ENCODE data around the gene TAS2R3.
"Not testable (repeated sequence)": the region's sequence is repeated elsewhere in the genome, so short reads cannot be mapped to it uniquely, and the experiment has no call there.

Gene TAS2R3

DNA sequence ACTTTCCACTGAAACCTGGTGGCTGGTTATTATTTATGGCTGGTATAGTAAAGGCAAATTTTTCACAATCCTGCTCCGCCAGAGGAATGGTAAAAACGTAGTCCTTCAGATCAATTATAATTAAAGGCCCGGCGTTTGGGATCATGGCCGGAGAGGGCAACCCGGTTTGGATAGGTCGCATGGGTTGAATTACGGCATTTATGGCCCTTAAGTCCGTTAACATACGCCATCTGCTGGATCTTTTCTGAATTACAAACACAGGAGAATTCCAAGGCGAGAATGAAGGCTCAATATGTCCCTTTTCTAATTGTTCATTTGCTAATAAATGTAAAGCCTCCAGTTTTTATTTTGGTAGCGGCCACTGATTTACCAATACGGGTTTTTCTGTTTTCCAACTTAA is 11.3 kb upstream of the TAS2R3 start:
- Histone ChIP-seq H3K36me3 (ENCODE audit: control insufficient read depth in 1 of 2, insufficient read depth in 2 of 2, low read depth in 1 of 2, low read length in 2 of 2) (peaks cover 40 to 95% of the 10 kb centered on the region in 2 experiments), H2BK15ac (ENCODE audit: low read depth, poor library complexity, severe bottlenecking) (no peak overlapping the region), H3K9me3 (ENCODE audit: control insufficient read depth, low read length) (peaks cover 34% of the 10 kb centered on the region), H4K91ac (ENCODE audit: low read length) (no peak overlapping the region), H4K8ac (ENCODE audit: low read length) (no peak overlapping the region), H3K27me3 (ENCODE audit: control insufficient read depth in 1 of 2, insufficient read depth in 1 of 2, low read length in 2 of 2) (no peaks in the 10 kb centered on the region), H3K4me3 (ENCODE audit: insufficient read depth in 1 of 2, low read depth in 1 of 2, low read length in 2 of 2) (no peak overlapping the region), H2AK5ac (ENCODE audit: low read length, severe bottlenecking) (no peak overlapping the region), H3K18ac (ENCODE audit: low read depth in 1 of 2, low read length in 2 of 2) (no peak overlapping the region), H2BK120ac (ENCODE audit: low read depth, low read length) (no peak overlapping the region), H3K4me2 (ENCODE audit: low read length, poor library complexity, severe bottlenecking) (no peak overlapping the region), H2BK12ac (ENCODE audit: low read length in 2 of 2) (no peak overlapping the region), H2AFZ (ENCODE audit: low read depth, low read length) (no peak overlapping the region), H2BK5ac (ENCODE audit: low read depth, low read length, poor library complexity, severe bottlenecking) (no peak overlapping the region), H3K79me1 (replicated peaks; ENCODE audit: low read length, poor library complexity, severe bottlenecking) (peaks cover 32% of the 10 kb centered on the region), H3K4me1 (ENCODE audit: control insufficient read depth, insufficient read depth, low read depth, low read length) (no peaks in the 10 kb centered on the region), H3K4ac (ENCODE audit: low read depth in 1 of 2, low read length in 2 of 2) (no peak overlapping the region), H3K14ac (ENCODE audit: low read length in 2 of 2) (no peak overlapping the region), H3K23ac (ENCODE audit: low read length in 2 of 2) (no peak overlapping the region), H3K27ac (ENCODE audit: low read length, poor library complexity, severe bottlenecking) (no peak overlapping the region), H3K9ac (ENCODE audit: low read length) (no peak overlapping the region)
- WGBS: over 99% methylated on average over 12 of the region's 13 CpGs
- peak; percentile 2 for DNase-seq

DNA sequence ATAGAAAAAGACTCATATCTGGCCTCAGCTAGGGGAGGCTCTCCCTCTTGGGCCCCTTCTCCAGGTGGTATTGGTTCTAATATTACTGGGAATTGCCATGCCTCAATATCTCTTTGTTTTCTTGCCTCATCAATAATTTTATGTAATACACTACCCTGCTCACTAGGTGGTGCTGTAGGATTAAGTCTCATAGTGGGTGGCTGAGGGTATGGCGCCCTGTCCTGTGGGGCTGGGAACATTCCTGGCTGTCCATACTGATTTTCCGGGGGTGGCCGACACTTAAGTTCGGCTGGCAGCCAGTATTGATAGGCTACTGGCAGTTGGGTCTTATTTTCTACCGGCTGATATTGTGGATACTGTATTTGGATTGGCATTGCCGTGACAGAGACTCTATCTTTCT is 9.0 kb upstream of the TAS2R3 start:
- Histone ChIP-seq H2BK12ac (ENCODE audit: low read length in 2 of 2) (no peak overlapping the region), H3K4me1 (ENCODE audit: control insufficient read depth, insufficient read depth, low read depth, low read length) (no peaks in the 10 kb centered on the region), H2BK5ac (ENCODE audit: low read depth, low read length, poor library complexity, severe bottlenecking) (no peak overlapping the region), H3K4me2 (ENCODE audit: low read length, poor library complexity, severe bottlenecking) (no peak overlapping the region), H3K27ac (ENCODE audit: low read length, poor library complexity, severe bottlenecking) (no peak overlapping the region), H3K23ac (ENCODE audit: low read length in 2 of 2) (no peak overlapping the region), H4K91ac (ENCODE audit: low read length) (no peak overlapping the region), H4K8ac (ENCODE audit: low read length) (no peak overlapping the region), H3K18ac (ENCODE audit: low read depth in 1 of 2, low read length in 2 of 2) (no peak overlapping the region), H3K4me3 (ENCODE audit: insufficient read depth in 1 of 2, low read depth in 1 of 2, low read length in 2 of 2) (no peak overlapping the region), H3K9ac (ENCODE audit: low read length) (no peak overlapping the region), H3K9me3 (ENCODE audit: control insufficient read depth, low read length) (peaks cover 32% of the 10 kb centered on the region), H3K27me3 (ENCODE audit: control insufficient read depth in 1 of 2, insufficient read depth in 1 of 2, low read length in 2 of 2) (no peaks in the 10 kb centered on the region), H3K4ac (ENCODE audit: low read depth in 1 of 2, low read length in 2 of 2) (no peak overlapping the region), H3K14ac (ENCODE audit: low read length in 2 of 2) (no peak overlapping the region), H2BK15ac (ENCODE audit: low read depth, poor library complexity, severe bottlenecking) (no peak overlapping the region), H2AK5ac (ENCODE audit: low read length, severe bottlenecking) (no peak overlapping the region), H3K36me3 (ENCODE audit: control insufficient read depth in 1 of 2, insufficient read depth in 2 of 2, low read depth in 1 of 2, low read length in 2 of 2) (peaks cover 39 to 93% of the 10 kb centered on the region in 2 experiments), H2AFZ (ENCODE audit: low read depth, low read length) (no peak overlapping the region), H3K79me1 (replicated peaks; ENCODE audit: low read length, poor library complexity, severe bottlenecking) (peaks cover 34% of the 10 kb centered on the region), H2BK120ac (ENCODE audit: low read depth, low read length) (no peak overlapping the region)
- 94% methylated on average over 5 of the region's 6 CpGs for WGBS
- DNase-seq: peak; percentile 20

DNA sequence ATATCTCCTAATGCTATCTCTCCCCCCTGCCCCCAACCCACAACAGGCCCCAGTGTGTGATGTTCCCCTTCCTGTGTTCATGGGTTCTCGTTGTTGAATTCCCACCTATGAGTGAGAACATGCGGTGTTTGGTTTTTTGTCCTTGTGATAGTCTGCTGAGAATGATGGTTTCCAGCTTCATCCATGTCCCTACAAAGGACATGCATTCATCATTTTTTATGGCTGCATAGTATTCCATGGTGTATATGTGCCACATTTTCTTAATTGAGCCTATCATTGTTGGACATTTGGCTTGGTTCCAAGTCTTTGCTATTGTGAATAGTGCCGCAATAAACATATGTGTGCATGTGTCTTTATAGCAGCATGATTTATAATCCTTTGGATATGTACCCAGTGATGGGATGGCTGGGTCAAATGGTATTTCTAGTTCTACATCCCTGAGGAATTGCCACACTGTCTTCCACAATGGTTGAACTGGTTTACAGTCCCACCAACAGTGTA is 6.2 kb downstream of the TAS2R3 start:
- not testable (repeated sequence) for H3K14ac ChIP-seq (ENCODE audit: low read length in 2 of 2); H4K8ac ChIP-seq (ENCODE audit: low read length); H3K4me2 ChIP-seq (ENCODE audit: low read length, poor library complexity, severe bottlenecking); H3K18ac ChIP-seq (ENCODE audit: low read depth in 1 of 2, low read length in 2 of 2); H3K4me3 ChIP-seq (ENCODE audit: insufficient read depth in 1 of 2, low read depth in 1 of 2, low read length in 2 of 2); H2BK15ac ChIP-seq (ENCODE audit: low read depth, poor library complexity, severe bottlenecking); H2AK5ac ChIP-seq (ENCODE audit: low read length, severe bottlenecking); H3K23ac ChIP-seq (ENCODE audit: low read length in 2 of 2); H3K79me1 ChIP-seq (replicated peaks; ENCODE audit: low read length, poor library complexity, severe bottlenecking); H3K27me3 ChIP-seq (ENCODE audit: control insufficient read depth in 1 of 2, insufficient read depth in 1 of 2, low read length in 2 of 2); H2BK120ac ChIP-seq (ENCODE audit: low read depth, low read length); H2BK12ac ChIP-seq (ENCODE audit: low read length in 2 of 2); H3K9me3 ChIP-seq (ENCODE audit: control insufficient read depth, low read length); H3K27ac ChIP-seq (ENCODE audit: low read length, poor library complexity, severe bottlenecking); H3K4ac ChIP-seq (ENCODE audit: low read depth in 1 of 2, low read length in 2 of 2); DNase-seq; H2BK5ac ChIP-seq (ENCODE audit: low read depth, low read length, poor library complexity, severe bottlenecking); H2AFZ ChIP-seq (ENCODE audit: low read depth, low read length); H3K9ac ChIP-seq (ENCODE audit: low read length); H4K91ac ChIP-seq (ENCODE audit: low read length); H3K4me1 ChIP-seq (ENCODE audit: control insufficient read depth, insufficient read depth, low read depth, low read length); H3K36me3 ChIP-seq (ENCODE audit: control insufficient read depth in 1 of 2, insufficient read depth in 2 of 2, low read depth in 1 of 2, low read length in 2 of 2)
- WGBS: 100% methylated on average over 2 of the region's 3 CpGs

DNA sequence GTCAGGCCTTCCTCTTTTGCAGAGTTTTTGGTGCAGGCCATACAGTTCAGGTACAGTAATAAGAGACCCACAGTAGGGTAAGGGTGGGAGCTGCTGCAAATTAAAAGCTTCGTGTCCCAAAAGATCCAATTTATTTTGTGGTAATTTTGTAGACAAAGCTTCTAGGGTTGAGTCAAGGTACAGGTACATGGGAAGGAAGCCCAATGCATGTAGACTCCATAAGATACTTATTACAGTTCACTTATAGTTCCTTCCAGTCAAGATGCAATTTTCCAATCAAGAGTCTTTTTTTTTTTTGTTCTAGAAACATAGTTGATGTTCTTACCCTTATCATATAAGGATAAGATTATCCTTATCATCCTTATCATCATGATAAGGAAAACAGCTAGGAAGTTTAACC is 12.5 kb downstream of the TAS2R3 start, which contains the start of gene TAS2R4:
TAS2R4 (plus strand) TSS at position 301 of the 400 bp plus-strand sequence. CDS start 1,815 bp downstream, outside the sequence.
- peaks cover 9% of the 10 kb centered on the region for H3K79me1 ChIP-seq (replicated peaks; ENCODE audit: low read length, poor library complexity, severe bottlenecking)
- H3K18ac ChIP-seq (ENCODE audit: low read depth in 1 of 2, low read length in 2 of 2): no peak within 1 kb of the TSS
- no peak for DNase-seq
- no peak within 1 kb of the TSS for H3K4me2 ChIP-seq (ENCODE audit: low read length, poor library complexity, severe bottlenecking)
- H4K8ac ChIP-seq (ENCODE audit: low read length): no peak within 1 kb of the TSS
- H2AFZ ChIP-seq (ENCODE audit: low read depth, low read length): no peak within 1 kb of the TSS
- H2BK15ac ChIP-seq (ENCODE audit: low read depth, poor library complexity, severe bottlenecking): no peak within 1 kb of the TSS
- no peak within 1 kb of the TSS for H4K91ac ChIP-seq (ENCODE audit: low read length)
- no peaks in the 10 kb centered on the region for H3K27me3 ChIP-seq (ENCODE audit: control insufficient read depth in 1 of 2, insufficient read depth in 1 of 2, low read length in 2 of 2)
- no peak within 1 kb of the TSS for H3K4ac ChIP-seq (ENCODE audit: low read depth in 1 of 2, low read length in 2 of 2)
- no peak within 1 kb of the TSS for H3K9ac ChIP-seq (ENCODE audit: low read length)
- no peak within 1 kb of the TSS for H2BK12ac ChIP-seq (ENCODE audit: low read length in 2 of 2)
- H3K27ac ChIP-seq (ENCODE audit: low read length, poor library complexity, severe bottlenecking): no peak within 1 kb of the TSS
- H3K23ac ChIP-seq (ENCODE audit: low read length in 2 of 2): no peak within 1 kb of the TSS
- no peaks in the 10 kb centered on the region for H3K4me1 ChIP-seq (ENCODE audit: control insufficient read depth, insufficient read depth, low read depth, low read length)
- no peak within 1 kb of the TSS for H2AK5ac ChIP-seq (ENCODE audit: low read length, severe bottlenecking)
- H3K9me3 ChIP-seq (ENCODE audit: control insufficient read depth, low read length): no peaks in the 10 kb centered on the region
- H2BK5ac ChIP-seq (ENCODE audit: low read depth, low read length, poor library complexity, severe bottlenecking): no peak within 1 kb of the TSS
- H3K14ac ChIP-seq (ENCODE audit: low read length in 2 of 2): no peak within 1 kb of the TSS
- peaks cover 11 to 31% of the 10 kb centered on the region in 2 experiments for H3K36me3 ChIP-seq (ENCODE audit: control insufficient read depth in 1 of 2, insufficient read depth in 2 of 2, low read depth in 1 of 2, low read length in 2 of 2)
- H2BK120ac ChIP-seq (ENCODE audit: low read depth, low read length): no peak within 1 kb of the TSS
- whole genome bisulfite sequencing: 83% methylated on average over 1 of the region's 1 CpG
- H3K4me3 ChIP-seq (ENCODE audit: insufficient read depth in 1 of 2, low read depth in 1 of 2, low read length in 2 of 2): no peak within 1 kb of the TSS

Measured in mesenchymal stem cell (in vitro differentiated cells and primary cell).